Neural cell (in vitro differentiated cells): Measurements from ENCODE around the gene ENKD1. TPM values are rescaled to one million over a fixed set of nuclear protein-coding genes. Genes with fewer than 3 reads are reported as not detected.

Source experiments
- H2AFZ ChIP-seq: fragments of 200-600, 300-800 bp; sonication (generic), shearing (Covaris generic); 2 replicates; pipeline ENCODE4 v1.6.0; 2014; ENCODE audit warnings: low read depth, mild to moderate bottlenecking, antibody characterized with exemption, low read length, moderate library complexity
- H3F3A ChIP-seq: fragments of 200-600 bp; shearing (Covaris generic); 2 replicates; pipeline ENCODE4 v1.6.1; 2016; ENCODE audit warnings: mild to moderate bottlenecking, moderate library complexity, mixed read lengths, antibody characterized with exemption, low read length; ENCODE audit not compliant: insufficient read depth, poor library complexity, severe bottlenecking
- H3K27ac ChIP-seq: fragments of 200-600, 300-800 bp; sonication (generic), shearing (Covaris generic); 2 replicates; pipeline ENCODE4 v1.5.1; 2014; ENCODE audit warnings: mild to moderate bottlenecking, low read length, moderate library complexity
- H3K27me3 ChIP-seq: fragments of 300-800, 200-600 bp; sonication (generic), shearing (Covaris generic); 2 replicates; pipeline ENCODE4 v1.6.0; 2014; ENCODE audit warnings: mild to moderate bottlenecking, low read depth, low read length, moderate library complexity; ENCODE audit not compliant: insufficient read depth
- H3K36me3 ChIP-seq: fragments of 300-800, 200-600 bp; sonication (generic), shearing (Covaris generic); 2 replicates; pipeline ENCODE4 v1.5.1; 2014; ENCODE audit warnings: mild to moderate bottlenecking, antibody characterized with exemption, low read length, moderate library complexity; ENCODE audit not compliant: insufficient read depth
- H3K4me2 ChIP-seq: fragments of 300-800, 200-600 bp; sonication (generic), shearing (Covaris generic); 2 replicates; pipeline ENCODE4 v1.6.0; 2014; ENCODE audit warnings: mild to moderate bottlenecking, low read length
- H3K4me3 ChIP-seq: fragments of 300-800, 200-600 bp; sonication (generic), shearing (Covaris generic); 2 replicates; pipeline ENCODE4 v1.5.1; 2014; ENCODE audit warnings: mild to moderate bottlenecking, low read length, moderate library complexity
- H3K79me2 ChIP-seq: fragments of 200-600 bp; shearing (Covaris generic); replicated peaks from 2 replicates; pipeline ENCODE4 v1.6.0; 2014; ENCODE audit warnings: mild to moderate bottlenecking, low read length, moderate library complexity; ENCODE audit not compliant: insufficient read depth
- H3K9ac ChIP-seq: fragments of 300-800, 200-600 bp; sonication (generic), shearing (Covaris generic); 2 replicates; pipeline ENCODE4 v1.6.1; 2016; ENCODE audit warnings: mild to moderate bottlenecking, low read length, mixed read lengths
- H3K9me2 ChIP-seq: fragments of 200-600 bp; shearing (Covaris generic); 2 replicates; pipeline ENCODE4 v1.6.1; 2016; ENCODE audit warnings: mild to moderate bottlenecking, low read length, mixed read lengths; ENCODE audit not compliant: insufficient read depth
- H3K9me3 ChIP-seq: fragments of 200-600, 300-800 bp; sonication (generic), shearing (Covaris generic); 2 replicates; pipeline ENCODE4 v1.6.1; 2016; ENCODE audit warnings: mild to moderate bottlenecking, mixed run types, low read length, moderate library complexity, mixed read lengths
- H4K20me1 ChIP-seq: fragments of 200-600 bp; shearing (Covaris generic); 2 replicates; pipeline ENCODE4 v1.6.1; 2016; ENCODE audit warnings: mild to moderate bottlenecking, mixed run types; ENCODE audit not compliant: insufficient read depth
- EP300 ChIP-seq: fragments of 450-650 bp; conservative IDR thresholded peaks from 2 replicates; pipeline ENCODE4 v1.6.1; 2014; ENCODE audit warnings: antibody characterized with exemption, mild to moderate bottlenecking, moderate library complexity; ENCODE audit not compliant: poor library complexity, severe bottlenecking
- EZH2 ChIP-seq: fragments of 200-600, 300-800 bp; shearing (Covaris generic), sonication (generic); IDR thresholded peaks from 2 replicates; pipeline ENCODE4 v1.6.1; 2014; ENCODE audit warnings: antibody characterized with exemption, low read length, borderline replicate concordance, mild to moderate bottlenecking; ENCODE audit not compliant: insufficient read depth, poor library complexity, severe bottlenecking
- MXI1 ChIP-seq: fragments of 450-650 bp; conservative IDR thresholded peaks from 2 replicates; pipeline ENCODE4 v1.6.1; 2014; ENCODE audit warnings: antibody characterized with exemption, mild to moderate bottlenecking; ENCODE audit not compliant: poor library complexity, severe bottlenecking
- POLR2AphosphoS5 ChIP-seq: IDR thresholded peaks from 2 replicates; pipeline ENCODE4 v1.6.1; 2012
- RAD21 ChIP-seq: fragments of 450-650 bp; conservative IDR thresholded peaks from 2 replicates; pipeline ENCODE4 v1.6.1; 2014; ENCODE audit warnings: antibody characterized with exemption, mild to moderate bottlenecking, moderate library complexity
- SMC3 ChIP-seq: fragments of 450-650 bp; conservative IDR thresholded peaks from 2 replicates; pipeline ENCODE4 v1.6.1; 2014; ENCODE audit warnings: antibody characterized with exemption, mild to moderate bottlenecking, moderate library complexity; ENCODE audit not compliant: poor library complexity
- TAF1 ChIP-seq: IDR thresholded peaks from 2 replicates; pipeline ENCODE4 v1.6.1; 2012; ENCODE audit warnings: low read depth
- polyA plus RNA-seq: library from polyadenylated mRNA; depleted of rRNA; stranded (reverse); fragments of >200 nt; gene quantifications from 2 replicates; pipeline ENCODE4 v1.2.3, GENCODE V29; 2014
- TF ChIP-seq, protein P1 (sequence below): IDR thresholded peaks from 2 replicates; pipeline ENCODE4 v1.6.1; 2012; ENCODE audit warnings: borderline replicate concordance
- TF ChIP-seq, protein P2 (sequence below): fragments of 450-650 bp; IDR thresholded peaks from 2 replicates; pipeline ENCODE4 v1.5.1; 2014; ENCODE audit warnings: antibody characterized with exemption, mild to moderate bottlenecking, moderate library complexity; ENCODE audit not compliant: poor library complexity, severe bottlenecking

Gene ENKD1
- polyA plus RNA-seq, 1 donor from 2014 or later = 36.6 TPM

DNA sequence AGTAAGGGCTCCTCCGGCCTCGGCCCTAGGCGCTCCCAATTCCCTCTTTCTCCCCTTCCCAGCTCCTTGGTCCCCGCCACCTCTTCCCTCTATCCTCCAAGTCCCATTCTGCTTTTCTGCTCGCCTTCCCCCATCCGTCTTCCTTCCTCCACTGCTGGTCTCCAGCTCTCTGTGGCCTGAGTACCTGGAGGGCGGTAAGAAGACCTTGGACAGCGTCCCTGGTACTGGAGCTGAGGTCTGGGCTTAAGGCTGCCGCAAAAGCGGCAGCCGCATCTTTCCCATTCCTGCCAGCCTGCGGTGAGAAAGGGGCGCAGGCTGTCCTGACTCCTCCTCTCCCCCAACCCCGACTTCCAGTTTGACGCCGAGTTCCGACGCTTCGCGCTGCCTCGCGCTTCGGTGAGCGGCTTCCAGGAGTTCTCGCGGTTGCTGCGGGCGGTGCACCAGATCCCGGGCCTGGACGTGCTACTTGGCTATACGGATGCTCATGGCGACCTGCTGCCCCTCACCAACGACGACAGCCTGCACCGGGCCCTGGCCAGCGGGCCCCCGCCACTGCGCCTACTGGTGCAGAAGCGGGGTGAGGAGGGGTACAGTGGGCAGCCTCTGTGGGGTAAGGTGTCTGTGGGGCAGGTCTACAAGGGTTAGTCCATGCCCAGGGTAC is 5.3 kb downstream of the ENKD1 start:
- peak overlapping the region; percentile 68 for H2AFZ ChIP-seq
- H3K27ac ChIP-seq = peak overlapping the region; percentile 97
- peak overlapping the region; percentile 100 for H3K4me3 ChIP-seq
- H3K36me3 ChIP-seq = no peaks in the 10 kb centered on the region
- H3K27me3 ChIP-seq = no peaks in the 10 kb centered on the region
- H3F3A ChIP-seq = no peaks in the 10 kb centered on the region
- H3K4me2 ChIP-seq = peak overlapping the region; percentile 80
- peak overlapping the region; percentile 96 for H3K9ac ChIP-seq
- H3K9me3 ChIP-seq = no peaks in the 10 kb centered on the region
- no peak for TF ChIP-seq POLR2AphosphoS5
- TF ChIP-seq, protein P1, sequence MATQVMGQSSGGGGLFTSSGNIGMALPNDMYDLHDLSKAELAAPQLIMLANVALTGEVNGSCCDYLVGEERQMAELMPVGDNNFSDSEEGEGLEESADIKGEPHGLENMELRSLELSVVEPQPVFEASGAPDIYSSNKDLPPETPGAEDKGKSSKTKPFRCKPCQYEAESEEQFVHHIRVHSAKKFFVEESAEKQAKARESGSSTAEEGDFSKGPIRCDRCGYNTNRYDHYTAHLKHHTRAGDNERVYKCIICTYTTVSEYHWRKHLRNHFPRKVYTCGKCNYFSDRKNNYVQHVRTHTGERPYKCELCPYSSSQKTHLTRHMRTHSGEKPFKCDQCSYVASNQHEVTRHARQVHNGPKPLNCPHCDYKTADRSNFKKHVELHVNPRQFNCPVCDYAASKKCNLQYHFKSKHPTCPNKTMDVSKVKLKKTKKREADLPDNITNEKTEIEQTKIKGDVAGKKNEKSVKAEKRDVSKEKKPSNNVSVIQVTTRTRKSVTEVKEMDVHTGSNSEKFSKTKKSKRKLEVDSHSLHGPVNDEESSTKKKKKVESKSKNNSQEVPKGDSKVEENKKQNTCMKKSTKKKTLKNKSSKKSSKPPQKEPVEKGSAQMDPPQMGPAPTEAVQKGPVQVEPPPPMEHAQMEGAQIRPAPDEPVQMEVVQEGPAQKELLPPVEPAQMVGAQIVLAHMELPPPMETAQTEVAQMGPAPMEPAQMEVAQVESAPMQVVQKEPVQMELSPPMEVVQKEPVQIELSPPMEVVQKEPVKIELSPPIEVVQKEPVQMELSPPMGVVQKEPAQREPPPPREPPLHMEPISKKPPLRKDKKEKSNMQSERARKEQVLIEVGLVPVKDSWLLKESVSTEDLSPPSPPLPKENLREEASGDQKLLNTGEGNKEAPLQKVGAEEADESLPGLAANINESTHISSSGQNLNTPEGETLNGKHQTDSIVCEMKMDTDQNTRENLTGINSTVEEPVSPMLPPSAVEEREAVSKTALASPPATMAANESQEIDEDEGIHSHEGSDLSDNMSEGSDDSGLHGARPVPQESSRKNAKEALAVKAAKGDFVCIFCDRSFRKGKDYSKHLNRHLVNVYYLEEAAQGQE = peak; percentile 52
- TF ChIP-seq, protein P2, sequence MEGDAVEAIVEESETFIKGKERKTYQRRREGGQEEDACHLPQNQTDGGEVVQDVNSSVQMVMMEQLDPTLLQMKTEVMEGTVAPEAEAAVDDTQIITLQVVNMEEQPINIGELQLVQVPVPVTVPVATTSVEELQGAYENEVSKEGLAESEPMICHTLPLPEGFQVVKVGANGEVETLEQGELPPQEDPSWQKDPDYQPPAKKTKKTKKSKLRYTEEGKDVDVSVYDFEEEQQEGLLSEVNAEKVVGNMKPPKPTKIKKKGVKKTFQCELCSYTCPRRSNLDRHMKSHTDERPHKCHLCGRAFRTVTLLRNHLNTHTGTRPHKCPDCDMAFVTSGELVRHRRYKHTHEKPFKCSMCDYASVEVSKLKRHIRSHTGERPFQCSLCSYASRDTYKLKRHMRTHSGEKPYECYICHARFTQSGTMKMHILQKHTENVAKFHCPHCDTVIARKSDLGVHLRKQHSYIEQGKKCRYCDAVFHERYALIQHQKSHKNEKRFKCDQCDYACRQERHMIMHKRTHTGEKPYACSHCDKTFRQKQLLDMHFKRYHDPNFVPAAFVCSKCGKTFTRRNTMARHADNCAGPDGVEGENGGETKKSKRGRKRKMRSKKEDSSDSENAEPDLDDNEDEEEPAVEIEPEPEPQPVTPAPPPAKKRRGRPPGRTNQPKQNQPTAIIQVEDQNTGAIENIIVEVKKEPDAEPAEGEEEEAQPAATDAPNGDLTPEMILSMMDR = peak; percentile 19
- TF ChIP-seq EP300 = no peak
- TF ChIP-seq TAF1 = no peak
- TF ChIP-seq MXI1 = no peak
- no peak for TF ChIP-seq EZH2
- no peak for TF ChIP-seq SMC3
- TF ChIP-seq RAD21 = peak; percentile 11
- H4K20me1 ChIP-seq = no peaks in the 10 kb centered on the region
- peaks cover 15% of the 10 kb centered on the region for H3K79me2 ChIP-seq
- H3K9me2 ChIP-seq = no peaks in the 10 kb centered on the region

DNA sequence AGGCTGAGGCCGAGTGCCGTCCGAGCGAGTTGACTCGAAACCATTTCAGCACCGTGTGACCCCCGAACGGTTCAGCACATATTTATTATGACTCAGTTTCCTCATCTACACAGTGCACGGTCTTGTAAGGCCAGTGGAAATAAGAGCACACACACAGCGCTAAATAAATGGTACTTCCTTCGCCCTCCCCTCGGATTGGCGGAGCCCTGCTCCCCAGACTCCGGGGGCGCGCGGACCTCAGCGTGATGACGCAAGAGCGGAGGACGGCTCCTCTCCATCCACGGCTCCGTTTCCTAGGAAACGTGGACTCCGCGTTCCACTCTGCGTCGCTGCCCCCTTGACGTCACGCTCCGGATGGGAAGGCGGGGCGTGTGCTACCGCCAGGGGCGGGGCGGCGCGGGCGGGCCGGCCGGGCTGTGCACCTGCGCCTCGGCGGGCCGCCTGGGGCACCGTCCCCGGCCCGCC is 6.0 kb downstream of the ENKD1 start, which contains the start of gene PARD6A:
Gene PARD6A, plus strand, starts transcription at position 397 of the 465 bp plus-strand sequence. CDS start 79 bp downstream, outside the sequence.
- Histone ChIP-seq H3K36me3 (no peaks in the 10 kb centered on the region), H2AFZ (peak within 1 kb of the TSS; percentile 100), H4K20me1 (no peaks in the 10 kb centered on the region)

More for the DNA sequence above, 6.0 kb downstream of the ENKD1 start, which contains the start of gene PARD6A:
- Histone ChIP-seq H3K9me2 (no peaks in the 10 kb centered on the region), H3K9me3 (no peaks in the 10 kb centered on the region), H3K4me3 (peak within 1 kb of the TSS; percentile 100), H3K79me2 (peaks cover 15% of the 10 kb centered on the region), H3K27me3 (no peaks in the 10 kb centered on the region), H3K9ac (peak within 1 kb of the TSS; percentile 99), H3K4me2 (peak within 1 kb of the TSS; percentile 80), H3K27ac (peak within 1 kb of the TSS; percentile 100), H3F3A (no peaks in the 10 kb centered on the region)
- TF ChIP-seq SMC3 (peak; percentile 12), EP300 (peak; percentile 60), TAF1 (no peak), POLR2AphosphoS5 (peak; percentile 70), RAD21 (no peak), MXI1 (peak; percentile 35), EZH2 (no peak)
- TF ChIP-seq, protein P1 = no peak
- TF ChIP-seq, protein P2 = no peak
